WERI-Rb-1 (cell line): ENCODE data around the gene ADGRG3.

Experiments
- DNase-seq: peaks from one replicate; pipeline ENCODE4 v3.0.0-alpha.2; 2020
- H3K27ac ChIP-seq: fragments of 250-450 bp; sonication (Bioruptor Pico); 2 replicates; pipeline ENCODE4 v1.5.1; 2020; ENCODE audit warnings: mild to moderate bottlenecking, moderate library complexity
- H3K27me3 ChIP-seq: fragments of 250-450 bp; sonication (Bioruptor Pico); 2 replicates; pipeline ENCODE4 v1.5.1; 2021; ENCODE audit warnings: mild to moderate bottlenecking, low read depth, moderate library complexity; ENCODE audit not compliant: insufficient read depth, severe bottlenecking
- H3K36me3 ChIP-seq: fragments of 250-450 bp; sonication (Bioruptor Pico); 2 replicates; pipeline ENCODE4 v1.5.1; 2020; ENCODE audit warnings: mild to moderate bottlenecking, moderate library complexity
- H3K4me3 ChIP-seq: 2 replicates; pipeline ENCODE4 v1.5.1; 2011; ENCODE audit warnings: low read depth, mild to moderate bottlenecking, control low read depth, low read length
- H3K9me3 ChIP-seq: fragments of 250-450 bp; sonication (Bioruptor Pico); 2 replicates; pipeline ENCODE4 v1.5.1; 2021; ENCODE audit warnings: mild to moderate bottlenecking, moderate library complexity; ENCODE audit not compliant: severe bottlenecking
- CTCF ChIP-seq: IDR thresholded peaks from 2 replicates; pipeline ENCODE4 v1.5.1; 2011; ENCODE audit warnings: low read depth, mild to moderate bottlenecking, control low read depth, inconsistent platforms, low read length

The ADGRG3 gene

DNA sequence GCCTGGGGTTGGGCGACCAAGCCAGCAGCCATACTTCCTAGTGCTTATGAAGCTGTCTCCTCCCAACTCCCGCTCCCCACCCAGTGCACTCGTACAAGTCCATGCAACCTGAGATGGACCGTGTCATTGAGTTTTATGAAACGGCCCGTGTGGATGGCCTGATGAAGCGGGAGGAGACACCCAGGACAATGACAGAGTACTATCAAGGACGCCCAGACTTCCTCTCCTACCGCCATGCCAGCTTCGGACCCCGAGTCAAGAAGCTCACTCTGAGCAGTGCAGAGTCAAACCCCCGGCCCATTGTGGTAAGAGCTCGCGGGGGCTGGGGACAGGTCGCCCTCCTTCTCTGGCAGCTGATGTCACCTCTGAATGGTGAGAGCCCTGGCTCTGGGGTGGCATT, 56.4 kb downstream of the ADGRG3 start:
- Histone ChIP-seq H3K36me3 (no peaks in the 10 kb centered on the region), H3K27ac (no peak overlapping the region), H3K4me3 (no peak overlapping the region), H3K9me3 (no peaks in the 10 kb centered on the region), H3K27me3 (no peaks in the 10 kb centered on the region)
- no peak for DNase-seq
- no peak for TF ChIP-seq CTCF

DNA sequence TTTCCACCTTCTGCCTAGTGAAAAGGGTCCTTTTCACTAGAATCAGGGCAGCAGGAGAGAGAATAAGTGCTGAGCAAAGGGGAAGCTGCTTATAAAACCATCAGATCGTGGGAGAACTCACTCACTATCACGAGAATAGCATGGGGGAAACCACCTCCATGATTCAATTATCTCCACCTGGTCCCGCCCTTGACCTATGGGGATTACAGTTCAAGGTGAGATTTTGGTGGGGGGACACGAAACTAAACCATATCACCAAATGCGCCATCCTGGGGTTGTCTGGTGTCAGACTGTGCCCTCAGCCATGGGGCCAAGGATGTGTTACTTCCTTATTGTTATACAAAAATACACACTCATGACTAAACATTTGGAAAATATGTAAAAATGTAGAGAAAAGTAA, 57.0 kb downstream of the ADGRG3 start:
- no peak overlapping the region for H3K27ac ChIP-seq
- no peak for DNase-seq
- no peaks in the 10 kb centered on the region for H3K9me3 ChIP-seq
- no peak overlapping the region for H3K4me3 ChIP-seq
- H3K27me3 ChIP-seq: no peaks in the 10 kb centered on the region
- TF ChIP-seq CTCF: no peak
- no peaks in the 10 kb centered on the region for H3K36me3 ChIP-seq

- no peak for TF ChIP-seq CTCF
- Histone ChIP-seq H3K27me3 (no peaks in the 10 kb centered on the region), H3K4me3 (no peak overlapping the region), H3K9me3 (no peaks in the 10 kb centered on the region), H3K27ac (no peak overlapping the region), H3K36me3 (no peaks in the 10 kb centered on the region)
- no peak for DNase-seq
These were observed 57.4 kb downstream of the ADGRG3 start for GRCh38 chr16:57725554-57725953.

DNA sequence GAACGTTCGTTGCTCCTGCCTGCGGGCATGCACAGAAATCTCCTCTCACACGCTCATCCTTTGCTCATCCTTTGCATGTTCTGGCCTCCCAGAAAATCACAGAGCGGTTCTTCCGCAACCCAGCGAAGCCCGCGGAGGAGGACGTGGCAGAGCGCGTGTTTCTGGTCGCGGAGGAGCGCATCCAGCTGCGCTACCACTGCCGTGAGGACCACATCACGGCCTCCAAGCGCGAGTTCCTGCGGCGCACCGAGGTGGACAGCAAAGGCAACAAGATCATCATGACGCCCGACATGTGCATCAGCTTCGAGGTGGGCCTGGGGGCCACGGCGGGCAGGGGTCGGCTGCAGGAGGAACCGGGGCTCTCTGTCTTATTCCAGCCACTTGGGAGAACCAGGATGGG, 57.9 kb downstream of the ADGRG3 start:
- H3K36me3 ChIP-seq: no peaks in the 10 kb centered on the region
- no peaks in the 10 kb centered on the region for H3K27me3 ChIP-seq
- no peak overlapping the region for H3K27ac ChIP-seq
- DNase-seq: no peak
- H3K4me3 ChIP-seq: no peak overlapping the region
- H3K9me3 ChIP-seq: no peaks in the 10 kb centered on the region
- no peak for TF ChIP-seq CTCF

GRCh38 chr16:57726433-57726947, 58.4 kb downstream of the ADGRG3 start:
- H3K27me3 ChIP-seq: no peaks in the 10 kb centered on the region
- no peak for DNase-seq
- no peak for TF ChIP-seq CTCF
- H3K27ac ChIP-seq: no peak overlapping the region
- no peaks in the 10 kb centered on the region for H3K9me3 ChIP-seq
- no peak overlapping the region for H3K4me3 ChIP-seq
- H3K36me3 ChIP-seq: no peaks in the 10 kb centered on the region

GRCh38 chr16:57727610-57728009, 59.5 kb downstream of the ADGRG3 start:
- no peak for DNase-seq
- Histone ChIP-seq H3K27me3 (no peaks in the 10 kb centered on the region), H3K36me3 (no peaks in the 10 kb centered on the region), H3K9me3 (no peaks in the 10 kb centered on the region), H3K4me3 (no peak overlapping the region), H3K27ac (no peak overlapping the region)
- TF ChIP-seq CTCF: no peak
